Right cardiac atrium (tissue), 5 donors: ENCODE measurements around the gene RXYLT1. TPM values are rescaled to one million over a fixed set of nuclear protein-coding genes. Genes with fewer than 3 reads are reported as not detected.

ENCODE experiments used
- ATAC-seq, 2 donors: fragments of 200-7000 bp; cut with Tn5 transposase; one replicate each; pipeline versions ENCODE4 v1.8.0 to v1.9.1; 2020; ENCODE audit warnings: moderate library complexity in 2 of 2, mild to moderate bottlenecking in 1 of 2
- DNase-seq, 3 donors: peaks; one replicate each; pipeline ENCODE4 v3.0.0-alpha.2; 2020
- H3K27ac ChIP-seq: one replicate; pipeline ENCODE4 v1.5.1; 2013; ENCODE audit warnings: mild to moderate bottlenecking, low read length, control low read depth, moderate library complexity
- H3K27me3 ChIP-seq: one replicate; pipeline ENCODE4 v1.6.1; 2013; ENCODE audit not compliant: control insufficient read depth, insufficient read depth
- H3K4me1 ChIP-seq: one replicate; pipeline ENCODE4 v1.6.1; 2013; ENCODE audit warnings: low read length; ENCODE audit not compliant: control insufficient read depth, insufficient read depth
- H3K4me3 ChIP-seq: one replicate; pipeline ENCODE4 v1.5.1; 2013; ENCODE audit warnings: low read length, control low read depth
- H3K9me3 ChIP-seq: one replicate; pipeline ENCODE4 v1.6.1; 2013; ENCODE audit warnings: low read length; ENCODE audit not compliant: control insufficient read depth
- WGBS: extraction: QIAGEN DNeasy Blood & Tissue Kit; methylation state at CpG from one replicate; pipeline ENCODE4 v1.1.7; 2013; 5-methylcytosine and 5-hydroxymethylcytosine counted together
- intact Hi-C, 4 donors: fragments of 100-400 bp; cut with DNase I; formaldehyde crosslinking; loops; one replicate each; pipeline versions ENCODE4 v1.11.0 to v1.14.0; 2022 to 2023
- polyA plus RNA-seq: library from polyadenylated mRNA; stranded (reverse); fragments of 200-250 nt; gene quantifications from one replicate; pipeline ENCODE4 v1.2.3, GENCODE V29; 2013
- total RNA-seq, 4 donors: library from RNA; stranded (reverse); fragmentation: NEBNext Ultra II Directional; extraction: Animal tissue kit (Norgen Biotek cat#: 25700); gene quantifications; one replicate each; pipeline ENCODE4 v1.2.1, GENCODE V29; 2021
- donor health status: healthy with polysubstance abuse.
- donor health status: DM: no; HTN: yes; CAD: no.
- donor health status: DM: no; HTN: no; CAD: no.
- donor health status: DM: no; HTN: yes; CAD: no; lungs with severe emphysema.
- donor health status: DM: yes; HTN: yes; CAD: no.

RXYLT1 gene
- total and polyA plus RNA-seq, 5 donors: 12.6 to 21.3 (median 15.1) TPM

DNA sequence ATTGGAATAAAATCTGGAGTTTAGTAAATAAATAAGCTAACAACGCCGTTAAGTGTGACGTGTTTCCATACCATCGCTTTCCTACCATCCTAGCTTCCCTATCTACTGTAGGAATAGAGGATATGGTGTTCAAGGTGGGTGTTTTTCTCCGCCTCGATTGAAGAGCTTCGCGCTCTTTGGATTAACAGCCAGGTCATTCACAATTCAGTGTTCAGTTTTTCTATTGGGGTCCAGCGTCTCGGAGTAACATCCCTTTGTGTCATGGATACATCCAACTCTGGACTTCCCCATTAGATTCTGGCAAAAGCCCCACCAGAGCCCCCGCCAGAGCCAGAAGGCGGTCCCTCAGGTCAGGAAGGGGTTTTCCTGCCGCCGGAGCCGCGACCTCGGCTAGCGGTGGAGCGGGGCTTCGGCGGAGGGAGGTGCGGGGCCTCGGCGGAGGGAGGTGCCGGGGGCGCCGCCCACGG, 63.6 kb downstream of the RXYLT1 start:
- no peaks in the 10 kb centered on the region for H3K9me3 ChIP-seq
- DNase-seq: no peak
- peaks cover 3% of the 10 kb centered on the region for H3K4me1 ChIP-seq
- WGBS: 5% methylated on average over 28 of the region's 28 CpGs
- H3K4me3 ChIP-seq: peak overlapping the region; percentile 78
- no peak for ATAC-seq
- H3K27me3 ChIP-seq: no peaks in the 10 kb centered on the region
- peak overlapping the region; percentile 64 for H3K27ac ChIP-seq
- intact Hi-C loops: loop anchor here in 3 of 4 donors (2.0 to 10.0 kb wide), 4 partner anchors 242 to 414 kb away; no protein-coding TSS in a partner anchor

DNA sequence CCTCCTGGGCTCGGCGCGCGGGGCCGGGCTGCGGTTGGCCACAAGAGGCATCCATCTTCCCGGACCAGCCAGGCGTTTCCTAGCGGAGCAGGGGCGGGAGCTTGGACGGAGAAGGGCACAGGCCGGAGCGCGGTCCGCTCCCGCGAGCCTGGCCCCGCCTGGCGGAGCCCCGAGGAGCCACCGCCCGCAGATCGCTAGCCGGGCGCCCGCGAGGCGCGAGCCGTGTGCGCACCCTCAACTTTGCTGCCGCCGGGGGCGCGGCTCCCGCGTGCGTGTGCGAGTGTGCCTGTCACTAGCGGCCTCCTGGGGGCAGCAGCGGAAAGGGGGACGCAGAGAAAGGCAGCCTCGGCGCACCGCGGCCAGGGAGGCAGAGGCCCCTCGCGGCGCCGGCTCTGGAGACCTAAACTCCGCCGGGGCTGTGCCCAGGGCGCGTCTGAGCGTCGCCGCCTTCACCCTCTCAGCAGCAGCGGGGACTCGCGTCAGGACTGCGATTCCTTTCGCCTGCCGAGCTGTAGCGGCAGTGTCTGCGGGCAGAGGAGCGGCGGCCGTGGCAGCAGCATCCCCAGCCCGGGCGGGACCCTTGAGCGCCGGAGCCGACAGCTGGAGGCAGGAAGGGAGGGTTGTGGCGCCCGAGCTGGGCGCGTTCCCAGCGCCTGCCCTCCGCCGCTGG, 64.1 kb downstream of the RXYLT1 start:
- Histone ChIP-seq H3K9me3 (no peaks in the 10 kb centered on the region), H3K4me3 (peak overlapping the region; percentile 78), H3K4me1 (peaks cover 3% of the 10 kb centered on the region), H3K27me3 (no peaks in the 10 kb centered on the region), H3K27ac (peak overlapping the region; percentile 64)
- ATAC-seq: peak; percentile 96 to 97
- intact Hi-C loops: loop anchor here in 3 of 4 donors (2.0 to 10.0 kb wide), 4 partner anchors 241 to 413 kb away; no protein-coding TSS in a partner anchor
- WGBS: under 1% methylated on average over 80 of the region's 80 CpGs
- peak; percentile 95 to 97 (median 97) for DNase-seq

DNA sequence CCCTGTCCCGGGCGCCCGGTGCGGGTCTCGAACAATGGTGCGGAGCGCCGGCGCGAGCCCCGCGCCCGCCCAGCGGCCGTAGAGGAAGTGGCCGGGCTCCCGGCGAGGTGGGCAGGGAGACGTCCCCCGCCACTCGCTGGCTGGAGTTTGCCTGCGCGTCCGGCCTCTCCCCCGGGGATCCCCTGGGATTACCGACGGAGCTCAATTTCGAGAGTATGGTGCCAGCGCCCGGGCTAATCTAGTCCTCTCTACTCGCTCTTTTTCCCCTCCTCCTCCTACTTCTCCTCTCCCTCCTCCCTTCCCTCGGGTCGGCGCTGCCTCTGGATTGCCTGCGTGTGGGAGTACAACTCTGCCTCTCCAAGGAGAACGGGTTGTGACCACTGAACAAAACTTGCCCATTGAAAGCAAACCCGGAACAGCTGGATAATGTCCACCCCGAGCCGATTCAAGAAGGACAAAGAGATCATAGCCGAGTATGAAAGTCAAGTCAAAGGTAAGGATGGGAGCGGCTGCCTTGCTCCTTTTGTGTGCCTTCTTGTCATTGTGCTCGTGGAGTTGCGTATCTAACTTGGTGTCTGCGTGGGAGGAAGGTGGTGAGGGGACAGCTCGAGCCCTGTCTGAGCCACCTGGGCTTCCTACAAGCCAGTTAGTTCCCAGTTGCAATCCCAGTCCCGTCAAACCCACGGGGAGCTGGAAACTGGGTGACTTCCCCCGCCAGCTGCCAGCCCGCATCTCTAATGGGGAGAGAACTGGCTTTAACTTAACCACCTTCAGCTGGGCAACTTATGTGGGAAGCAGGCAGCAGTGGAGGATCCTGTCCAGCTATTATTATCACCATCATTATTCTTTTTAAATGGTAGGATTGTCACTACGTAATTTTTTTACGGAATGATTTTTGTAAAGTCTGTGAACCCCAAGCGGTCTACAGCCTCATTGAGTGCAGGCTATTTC, 65.0 kb downstream of the RXYLT1 start, which contains the start of gene SRGAP1:
Gene SRGAP1 (plus strand): TSS at position 310 of the 951 bp plus-strand sequence. CDS start 117 bp downstream, at position 427.
- Histone ChIP-seq H3K9me3 (no peaks in the 10 kb centered on the region), H3K27me3 (no peaks in the 10 kb centered on the region), H3K27ac (peak within 1 kb of the TSS; percentile 64), H3K4me1 (peaks cover 3% of the 10 kb centered on the region), H3K4me3 (peak within 1 kb of the TSS; percentile 78)
- intact Hi-C loops: loop anchor here in 3 of 4 donors (5.0 to 10.0 kb wide), 3 partner anchors 240 to 413 kb away; no protein-coding TSS in a partner anchor
- peak; percentile 67 to 69 for ATAC-seq
- peak; percentile 84 to 91 (median 87) for DNase-seq
- 2% methylated on average over 51 of the region's 52 CpGs for WGBS

DNA sequence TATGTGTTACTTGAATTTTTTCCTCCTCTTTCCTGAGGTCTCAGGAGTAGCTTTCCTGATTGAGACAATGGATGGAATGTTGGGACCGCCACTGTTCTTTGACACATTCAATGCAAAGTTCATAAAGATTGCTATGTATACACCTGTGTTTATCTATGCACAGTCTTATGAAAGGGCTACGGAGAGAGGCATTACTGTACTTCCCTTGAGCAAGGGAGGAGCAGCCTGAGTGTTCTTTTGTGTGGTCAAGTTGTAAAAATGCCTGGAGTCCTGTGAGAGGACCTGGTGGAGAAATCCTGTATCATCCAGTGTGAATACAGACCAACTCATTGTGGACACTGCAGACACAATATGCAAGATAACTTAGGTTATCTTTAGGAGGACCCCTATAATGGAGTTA, 66.0 kb downstream of the RXYLT1 start:
- Histone ChIP-seq H3K27me3 (no peaks in the 10 kb centered on the region), H3K9me3 (no peaks in the 10 kb centered on the region), H3K27ac (no peak overlapping the region), H3K4me3 (peak overlapping the region; percentile 78), H3K4me1 (peaks cover 3% of the 10 kb centered on the region)
- ATAC-seq (no peak), DNase-seq (no peak)
- intact Hi-C loops: loop anchor here in 3 of 4 donors (10.0 kb wide), 1 partner anchor 239 kb away; no protein-coding TSS in a partner anchor
- WGBS: 35% methylated on average over 2 of the region's 2 CpGs

DNA sequence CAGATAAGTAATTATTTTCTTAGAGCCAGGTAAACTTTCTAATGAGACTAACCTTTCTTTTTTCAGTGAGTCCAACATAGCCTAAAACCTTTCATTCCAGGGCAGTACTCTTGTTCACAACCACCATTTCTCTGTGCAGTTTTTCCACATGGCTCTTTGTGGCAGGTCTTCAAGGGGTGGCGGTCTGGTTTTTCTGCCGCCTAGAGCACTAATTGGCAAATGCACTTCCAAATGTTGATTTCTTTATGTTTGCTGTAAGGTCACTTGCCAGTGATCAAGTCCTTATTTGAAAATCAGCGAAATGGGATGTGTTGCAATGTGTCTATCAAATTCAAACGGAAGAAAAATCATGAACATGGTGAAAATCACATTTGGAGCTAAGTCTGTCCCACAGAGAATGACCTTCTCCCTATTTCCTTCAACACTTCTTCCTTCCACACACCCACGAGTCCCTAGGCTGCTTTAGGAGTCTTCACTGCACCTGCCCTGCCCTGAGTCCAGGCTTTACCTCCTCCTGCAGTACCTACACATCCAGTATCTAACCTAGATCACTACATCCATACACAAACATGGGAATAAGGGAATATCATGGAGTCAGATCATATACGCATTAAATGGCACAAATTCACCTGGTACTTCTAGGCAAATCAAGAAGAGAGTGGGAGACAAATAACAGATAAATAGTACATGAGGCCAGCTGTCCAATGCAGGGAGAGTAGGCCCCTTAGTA, 66.7 kb downstream of the RXYLT1 start:
- ATAC-seq: no peak
- H3K27me3 ChIP-seq: no peaks in the 10 kb centered on the region
- WGBS: 82% methylated on average over 6 of the region's 6 CpGs
- intact Hi-C loops: loop anchor here in 3 of 4 donors (10.0 kb wide), 1 partner anchor 238 kb away; no protein-coding TSS in a partner anchor
- peaks cover 3% of the 10 kb centered on the region for H3K4me1 ChIP-seq
- no peak overlapping the region for H3K27ac ChIP-seq
- no peak overlapping the region for H3K4me3 ChIP-seq
- H3K9me3 ChIP-seq: no peaks in the 10 kb centered on the region
- DNase-seq: no peak

DNA sequence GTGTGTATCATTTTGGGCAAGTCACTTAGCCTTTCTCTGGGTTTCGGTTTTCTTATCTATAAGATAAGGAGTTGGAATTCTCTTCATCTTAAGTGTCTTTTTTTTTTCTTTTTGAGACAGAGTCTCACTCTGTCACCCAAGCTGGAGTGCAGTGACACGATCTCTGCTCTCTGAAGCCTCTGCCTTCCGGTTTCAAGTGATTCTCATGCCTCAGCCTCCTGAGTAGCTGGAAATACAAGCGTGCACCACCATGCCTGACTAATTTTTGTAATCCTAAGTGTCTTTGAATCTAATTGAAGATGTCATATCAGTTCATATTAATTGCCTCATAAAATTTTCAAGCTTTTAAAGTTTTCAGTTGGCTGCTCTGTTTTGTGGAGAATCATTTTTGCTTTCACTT, 68.7 kb downstream of the RXYLT1 start:
- Histone ChIP-seq H3K4me3 (no peak overlapping the region), H3K27ac (no peak overlapping the region), H3K27me3 (no peaks in the 10 kb centered on the region), H3K9me3 (no peaks in the 10 kb centered on the region), H3K4me1 (peaks cover 3% of the 10 kb centered on the region)
- ATAC-seq: no peak
- no peak for DNase-seq
- WGBS: 57% methylated on average over 4 of the region's 4 CpGs
- intact Hi-C loops: loop anchor here in 3 of 4 donors (10.0 kb wide), 1 partner anchor 236 kb away; no protein-coding TSS in a partner anchor

DNA sequence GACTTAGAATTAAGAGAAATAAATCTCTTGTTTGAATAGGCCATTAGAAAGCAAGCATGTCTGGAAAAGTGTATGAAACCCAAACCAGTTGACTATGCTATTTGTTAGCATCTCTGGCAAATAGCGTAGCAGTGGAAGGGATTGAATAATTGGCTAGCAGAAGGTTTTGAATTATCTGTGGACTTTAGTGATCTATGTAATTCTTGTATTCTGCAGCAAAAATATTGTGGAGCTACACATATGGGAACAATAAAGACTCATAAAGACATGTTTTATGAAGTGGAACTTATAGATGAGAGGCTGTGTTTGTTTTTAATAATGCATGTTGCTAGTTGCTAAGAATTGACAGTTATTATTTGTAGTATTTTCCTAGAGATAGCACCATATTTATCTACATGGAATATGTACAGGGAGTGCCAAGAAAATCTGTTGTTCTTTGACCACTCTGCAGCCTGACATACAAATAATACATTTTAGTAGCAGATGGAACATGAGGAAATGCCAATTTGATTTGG, 69.5 kb downstream of the RXYLT1 start:
- WGBS: 76% methylated on average over 1 of the region's 1 CpG
- intact Hi-C loops: loop anchor here in 3 of 4 donors (10.0 kb wide), 1 partner anchor 236 kb away; no protein-coding TSS in a partner anchor
- H3K4me1 ChIP-seq: peaks cover 3% of the 10 kb centered on the region
- DNase-seq (no peak), ATAC-seq (no peak)
- no peaks in the 10 kb centered on the region for H3K9me3 ChIP-seq
- H3K4me3 ChIP-seq: no peak overlapping the region
- H3K27me3 ChIP-seq: no peaks in the 10 kb centered on the region
- no peak overlapping the region for H3K27ac ChIP-seq

DNA sequence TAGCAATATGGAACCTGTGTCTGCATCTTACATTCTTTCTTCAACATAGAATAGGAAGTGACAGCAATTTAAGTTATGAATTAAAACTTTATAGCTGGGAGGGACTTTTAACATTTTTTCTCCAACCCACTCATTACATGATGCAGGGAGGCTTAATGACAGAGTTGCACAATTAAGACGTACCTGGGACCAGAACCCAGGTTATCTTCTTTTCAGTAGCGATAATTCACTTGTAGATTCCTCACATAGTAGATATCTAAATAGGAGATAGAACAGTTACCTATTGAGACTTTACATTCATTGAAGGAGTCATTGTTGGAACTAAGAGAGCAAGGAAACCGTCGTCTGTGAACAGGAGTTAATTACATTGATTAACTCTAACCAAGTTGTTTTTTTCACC, 69.9 kb downstream of the RXYLT1 start:
- no peak overlapping the region for H3K4me3 ChIP-seq
- 85% methylated on average over 4 of the region's 4 CpGs for WGBS
- no peaks in the 10 kb centered on the region for H3K9me3 ChIP-seq
- intact Hi-C loops: loop anchor here in 3 of 4 donors (10.0 kb wide), 1 partner anchor 235 kb away; no protein-coding TSS in a partner anchor
- H3K4me1 ChIP-seq: peaks cover 3% of the 10 kb centered on the region
- H3K27ac ChIP-seq: no peak overlapping the region
- no peak for ATAC-seq
- DNase-seq: no peak
- no peaks in the 10 kb centered on the region for H3K27me3 ChIP-seq

DNA sequence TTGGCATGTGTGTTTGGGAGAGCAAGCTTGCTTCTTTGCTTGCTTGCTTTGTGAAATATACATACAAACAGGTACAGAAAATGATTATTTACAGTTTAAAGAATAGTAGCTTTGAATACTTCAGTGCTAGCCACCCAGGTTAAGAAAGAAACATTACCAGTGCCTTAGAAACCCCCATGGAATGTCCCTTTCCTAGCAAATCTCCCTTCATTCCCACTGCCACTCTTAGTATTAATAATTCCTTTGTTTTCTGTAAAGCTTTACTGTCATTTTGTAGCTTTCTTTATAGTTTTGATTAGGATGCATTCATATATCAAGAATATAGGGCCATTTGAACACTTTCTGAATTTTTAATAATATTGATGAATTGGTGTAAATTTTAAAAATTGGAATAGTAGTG, 74.3 kb downstream of the RXYLT1 start:
- intact Hi-C loops: no loop called here
- Histone ChIP-seq H3K27me3 (no peaks in the 10 kb centered on the region), H3K4me3 (no peak overlapping the region), H3K4me1 (no peaks in the 10 kb centered on the region), H3K27ac (no peak overlapping the region), H3K9me3 (no peaks in the 10 kb centered on the region)
- DNase-seq: no peak
- no peak for ATAC-seq

DNA sequence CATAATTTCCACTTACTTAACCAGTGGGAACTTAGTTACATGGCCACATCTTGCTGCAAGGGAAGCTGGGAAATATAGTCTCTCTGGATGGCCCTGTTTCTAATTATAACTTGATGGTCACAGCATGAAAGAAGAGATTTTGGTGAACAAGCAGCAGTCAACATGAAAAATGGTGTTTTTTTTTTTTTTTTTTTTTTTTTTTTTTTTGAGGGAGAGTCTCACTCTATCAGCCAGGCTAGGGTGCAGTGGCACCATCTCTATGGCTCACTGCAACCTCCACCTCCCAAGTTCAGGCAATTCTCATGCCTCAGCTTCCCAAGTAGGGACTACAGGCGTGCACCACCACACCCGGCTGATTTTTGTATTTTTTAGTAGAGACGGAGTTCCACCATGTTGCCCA, 75.6 kb downstream of the RXYLT1 start:
- Histone ChIP-seq H3K27me3 (no peaks in the 10 kb centered on the region), H3K4me3 (no peak overlapping the region), H3K9me3 (no peaks in the 10 kb centered on the region), H3K27ac (no peak overlapping the region), H3K4me1 (no peaks in the 10 kb centered on the region)
- no peak for DNase-seq
- 97% methylated on average over 3 of the region's 3 CpGs for WGBS
- no peak for ATAC-seq
- intact Hi-C loops: no loop called here
